GM04503 (cell line): Measurements from ENCODE around the gene TMPRSS13.
"Not testable (repeated sequence)": the region's sequence is repeated elsewhere in the genome, so short reads cannot be mapped to it uniquely, and the experiment has no call there.

Experiments
- DNase-seq: peaks from one replicate; pipeline ENCODE4 v3.0.0-alpha.2; 2012; ENCODE audit warnings: low read depth

The TMPRSS13 gene

DNA sequence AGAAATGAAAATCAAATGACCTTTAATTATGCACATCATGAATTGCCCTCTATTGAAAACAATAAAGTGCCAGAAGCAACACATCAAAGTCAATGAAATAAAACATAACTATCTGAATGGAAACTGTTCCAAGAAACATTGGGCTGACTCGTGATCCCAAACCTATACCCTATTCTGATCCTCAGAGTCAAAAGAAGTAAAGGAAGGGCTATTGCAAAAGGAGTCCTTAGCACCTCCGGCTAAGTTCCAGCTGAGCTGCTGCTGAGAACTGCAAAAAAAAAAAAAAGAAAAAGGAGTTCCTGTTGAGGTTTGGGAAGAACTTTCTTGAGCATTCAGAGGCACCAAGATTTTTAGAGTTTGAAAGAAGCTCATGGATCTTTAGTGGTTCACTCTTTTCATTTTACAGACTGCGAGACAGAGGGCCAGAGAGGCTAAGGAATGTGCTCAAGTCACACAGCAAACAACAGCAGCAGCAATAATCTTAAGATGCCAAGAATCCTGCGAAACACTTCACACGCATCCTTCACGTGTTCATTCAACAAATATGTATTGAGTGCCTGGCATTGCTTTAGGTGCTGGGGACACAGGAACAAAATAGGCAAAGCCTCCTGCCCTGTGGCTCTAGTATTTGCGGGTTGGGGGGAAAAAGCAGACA, 841 bp upstream of the TMPRSS13 start:
- DNase-seq: no peak

DNA sequence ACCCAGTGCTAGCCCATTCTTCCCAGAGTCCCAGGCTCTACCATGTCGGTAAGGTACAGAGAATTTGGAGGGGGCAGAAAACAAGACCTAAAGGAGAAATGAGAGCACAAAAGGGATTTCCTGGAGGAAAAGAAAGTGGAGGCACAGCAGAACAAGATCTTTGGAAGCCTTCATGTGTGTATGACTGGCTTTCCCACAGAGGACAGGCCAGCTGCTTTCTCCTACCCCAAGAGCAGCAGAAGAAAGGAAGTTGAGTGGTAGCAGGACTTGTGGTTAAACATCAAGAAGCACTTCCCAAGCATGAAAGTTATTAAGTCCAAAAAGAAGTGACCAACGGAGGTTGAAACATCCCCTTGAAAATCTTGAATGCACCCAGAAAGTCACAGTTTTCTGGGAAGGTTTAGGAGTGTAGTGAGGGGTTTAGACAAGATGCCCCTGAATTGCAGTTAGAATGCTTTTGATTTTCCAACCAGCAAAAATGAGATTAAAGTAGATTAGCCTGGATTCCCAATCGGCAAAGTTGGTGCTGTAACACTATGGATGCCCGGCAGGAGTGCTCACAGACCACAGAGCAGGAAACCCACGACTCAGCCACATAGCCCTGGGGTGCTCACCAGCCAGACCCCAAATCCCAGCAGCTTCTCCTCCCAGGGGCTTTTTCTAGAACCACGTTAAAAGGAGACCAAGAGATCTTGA, 608 bp downstream of the TMPRSS13 start:
- no peak for DNase-seq

DNA sequence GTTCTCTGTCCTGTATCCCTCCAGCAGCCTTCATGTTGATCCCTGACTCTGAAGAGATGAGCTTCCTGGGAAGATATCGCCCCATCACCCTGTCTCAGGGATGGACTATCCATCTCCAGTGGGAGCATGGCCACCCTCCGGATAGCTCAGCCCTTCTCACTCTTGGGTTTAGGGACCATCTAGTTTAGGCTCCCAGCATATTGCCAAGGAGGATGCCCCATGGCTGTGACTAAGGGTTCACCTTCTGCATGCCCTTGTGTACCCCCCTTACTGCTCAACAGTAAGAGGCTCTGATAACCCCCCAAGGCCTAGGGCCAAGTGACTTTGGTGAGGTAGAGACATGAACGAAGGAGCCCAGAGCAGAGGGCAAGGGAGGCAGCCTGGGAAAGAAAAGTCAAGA, 1.3 kb downstream of the TMPRSS13 start:
- no peak for DNase-seq

DNA sequence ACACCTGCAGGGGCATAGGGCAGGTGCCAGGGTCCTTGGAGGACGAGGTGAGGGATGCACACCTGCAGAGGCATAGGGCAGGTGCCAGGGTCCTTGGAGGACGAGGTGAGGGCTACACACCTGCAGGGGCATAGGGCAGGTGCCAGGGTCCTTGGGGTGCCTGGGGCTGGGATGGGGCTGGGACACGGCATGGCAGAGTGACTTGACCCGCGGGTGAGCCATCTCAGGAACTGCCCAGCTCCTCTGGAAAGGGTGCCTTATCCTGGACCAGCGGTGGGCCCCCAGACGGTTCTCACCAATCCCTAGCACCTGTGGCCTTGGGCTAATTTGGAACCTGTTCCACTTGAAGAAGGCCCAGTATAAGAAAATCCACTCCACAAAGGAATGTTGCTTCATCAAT, 3.0 kb downstream of the TMPRSS13 start:
- DNase-seq: not testable (repeated sequence)

DNA sequence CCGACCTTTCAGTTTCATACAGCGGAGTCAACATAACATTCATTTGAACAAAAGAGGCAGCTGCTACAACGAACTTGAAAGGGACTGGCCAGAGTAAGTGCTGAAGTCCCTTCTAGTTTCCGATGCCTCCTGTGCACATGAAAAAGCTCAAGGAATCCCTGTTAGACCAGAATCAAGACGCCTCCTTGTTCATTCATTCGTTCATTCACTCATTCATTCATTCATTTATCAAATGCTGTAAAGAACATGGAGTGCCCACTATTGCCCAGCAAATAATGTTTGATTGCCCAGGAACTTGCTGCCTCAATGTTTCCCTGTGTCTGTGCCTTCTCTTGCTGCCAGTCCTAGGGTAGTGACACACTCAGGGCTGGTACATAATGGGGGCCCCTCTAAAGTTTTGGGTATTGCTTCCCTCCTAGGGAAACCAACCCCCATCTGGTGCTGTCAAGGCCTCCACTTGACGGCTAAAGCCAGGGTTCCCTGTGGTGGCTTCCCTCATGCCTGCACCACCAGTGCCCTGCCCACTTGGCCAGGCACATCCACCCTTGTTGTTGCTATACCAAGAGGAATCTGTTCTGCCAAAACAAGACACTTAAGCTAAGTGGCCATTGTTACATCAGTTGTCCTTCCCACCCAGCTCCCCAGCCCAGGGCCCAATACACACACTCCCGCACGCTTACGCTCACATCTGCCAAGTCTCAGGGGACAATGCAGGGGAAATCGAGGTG, 3.8 kb downstream of the TMPRSS13 start:
- DNase-seq: no peak

DNA sequence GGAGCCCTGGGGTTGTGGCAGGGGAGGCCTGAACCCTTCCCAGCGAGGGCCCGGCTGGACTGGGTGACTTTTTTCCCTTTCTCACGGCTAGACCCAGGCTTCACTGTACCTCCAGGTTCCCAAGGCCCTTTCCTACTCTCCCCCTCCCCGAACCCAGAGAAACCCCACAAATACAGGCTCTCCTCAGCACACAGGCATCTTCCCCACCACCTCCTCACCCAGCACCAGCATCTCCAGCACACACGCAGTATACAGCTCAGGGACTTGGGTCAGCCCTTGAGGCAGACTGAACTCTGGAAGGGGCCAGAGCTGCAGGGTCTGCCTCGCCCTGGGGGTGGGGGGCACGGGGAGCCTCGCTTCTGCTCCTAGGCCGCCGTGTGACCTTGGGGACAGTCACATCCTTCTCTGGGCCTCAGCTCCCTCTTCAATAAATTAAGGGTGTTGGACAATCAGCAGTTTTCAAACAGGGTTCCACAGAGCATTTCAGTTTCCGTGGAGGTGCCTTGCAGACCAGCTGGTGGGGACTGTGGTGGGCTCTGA, 4.5 kb downstream of the TMPRSS13 start:
- no peak for DNase-seq

DNA sequence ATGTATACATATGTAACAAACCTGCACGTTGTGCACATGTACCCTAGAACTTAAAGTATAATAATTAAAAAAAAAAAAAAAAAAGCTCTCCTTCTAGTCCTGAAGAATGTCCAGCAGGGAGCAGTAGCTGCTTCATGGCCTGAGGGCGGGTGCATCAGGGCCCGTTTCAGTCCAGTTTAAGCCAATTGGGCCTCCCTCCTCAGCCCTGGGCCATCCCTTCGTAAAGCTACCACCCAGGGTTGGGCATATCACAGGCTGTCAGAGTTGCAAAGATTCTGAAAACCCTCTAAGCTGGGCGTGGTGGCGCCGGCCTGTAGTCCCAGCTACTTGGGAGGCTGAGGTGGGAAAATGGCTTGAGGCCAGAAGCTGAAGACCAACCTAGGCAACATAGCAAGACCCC, 5.4 kb downstream of the TMPRSS13 start:
- DNase-seq: no peak

DNA sequence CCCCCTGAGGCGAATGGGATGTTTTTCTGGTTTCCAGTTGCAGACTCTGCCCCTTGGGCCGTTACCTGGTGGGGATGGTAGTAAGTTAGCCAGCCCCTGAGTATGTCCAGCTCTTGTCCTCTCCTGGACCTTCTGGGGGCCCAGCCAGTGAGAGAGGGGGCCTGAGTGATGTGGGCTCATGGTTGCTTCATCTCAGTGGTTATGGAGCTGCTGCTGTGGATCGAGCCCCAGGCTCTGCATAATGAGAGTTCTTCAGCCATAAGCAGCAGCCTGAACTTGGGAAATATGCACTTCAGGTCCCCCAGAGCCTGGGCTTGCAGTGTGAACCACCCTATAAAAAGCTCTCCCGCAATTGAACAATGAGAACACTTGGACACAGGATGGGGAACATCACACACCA, 5.9 kb downstream of the TMPRSS13 start:
- DNase-seq: no peak

DNA sequence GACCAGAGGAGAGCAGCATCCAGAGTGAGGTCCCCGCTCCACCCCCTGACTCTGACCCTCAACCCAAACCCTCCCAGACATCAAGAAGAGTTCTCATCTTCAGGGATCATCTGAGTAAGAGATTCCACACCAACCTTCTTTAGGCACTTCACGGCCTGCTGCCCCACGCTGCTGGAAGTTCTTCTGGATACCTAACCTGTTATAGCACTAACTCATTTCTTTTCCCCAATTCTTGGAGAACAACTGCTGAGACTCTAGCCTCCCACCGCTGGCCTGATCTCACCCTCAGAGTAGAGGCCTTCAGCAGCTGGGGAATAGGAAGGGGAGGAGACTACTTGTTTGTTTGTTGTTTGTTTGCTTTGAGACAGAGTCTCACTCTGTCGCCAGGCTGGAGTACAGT, 7.3 kb downstream of the TMPRSS13 start:
- DNase-seq: no peak

DNA sequence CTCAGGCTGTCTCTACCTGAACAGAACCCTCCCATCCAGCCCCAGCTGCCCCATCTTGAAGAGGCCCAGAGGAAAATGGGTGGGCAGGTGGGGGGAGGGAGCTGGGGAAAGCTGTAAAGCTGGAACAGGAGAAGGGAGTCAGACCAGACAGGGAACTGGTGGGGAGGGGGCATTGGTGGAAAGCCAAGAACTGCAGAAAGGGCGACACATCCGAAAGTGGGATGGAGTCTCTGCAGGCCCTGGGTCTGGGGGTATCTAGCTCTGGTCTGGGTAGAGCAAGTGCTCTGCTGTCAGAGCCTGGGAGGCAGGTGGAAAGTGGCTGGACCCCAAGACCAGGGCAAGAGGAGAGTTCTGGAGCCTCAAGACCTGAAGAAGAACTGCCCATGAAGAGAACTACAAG, 7.7 kb downstream of the TMPRSS13 start:
- DNase-seq: no peak

DNA sequence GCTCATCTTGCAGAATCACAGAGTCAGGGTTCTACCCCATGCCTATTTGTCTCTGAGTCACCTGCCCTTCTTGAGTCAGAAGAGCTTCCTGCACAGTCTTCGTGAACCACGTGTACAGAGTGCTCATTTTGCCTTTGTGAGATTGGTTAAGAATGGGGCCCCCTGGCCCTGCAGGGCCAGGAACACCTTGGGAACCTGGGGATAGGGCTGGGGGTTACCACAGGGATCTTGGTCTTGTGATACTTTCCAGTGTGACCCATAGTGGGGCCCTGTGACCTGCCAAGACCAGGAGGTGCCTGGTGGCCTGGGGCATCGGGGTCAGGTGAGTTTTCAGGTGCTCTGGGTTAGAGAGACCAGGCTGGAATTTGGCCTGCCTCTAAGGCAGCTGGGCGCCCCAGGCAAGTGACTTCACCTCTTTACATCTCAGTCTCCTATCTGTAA, 9.4 kb downstream of the TMPRSS13 start:
- DNase-seq: no peak

DNA sequence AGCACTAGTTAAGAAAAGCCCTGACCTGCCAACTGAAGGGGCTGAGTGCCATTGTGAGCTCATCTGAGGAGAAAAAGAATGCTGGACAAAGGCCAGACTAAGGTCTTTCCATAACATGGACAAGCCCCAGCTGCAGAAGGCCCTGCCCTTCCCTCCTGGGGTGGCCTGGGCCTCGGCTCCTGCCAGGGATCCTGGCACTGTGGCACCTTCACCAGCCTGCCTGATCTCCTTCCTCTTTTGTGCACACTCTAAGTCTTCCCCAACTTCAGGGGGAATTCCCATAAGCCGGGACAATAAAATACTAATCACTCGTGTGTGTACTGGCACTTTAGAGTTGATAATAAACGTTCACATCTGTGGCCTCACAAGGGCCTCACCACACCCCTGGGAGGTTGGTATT, 9.9 kb downstream of the TMPRSS13 start:
- DNase-seq: no peak

DNA sequence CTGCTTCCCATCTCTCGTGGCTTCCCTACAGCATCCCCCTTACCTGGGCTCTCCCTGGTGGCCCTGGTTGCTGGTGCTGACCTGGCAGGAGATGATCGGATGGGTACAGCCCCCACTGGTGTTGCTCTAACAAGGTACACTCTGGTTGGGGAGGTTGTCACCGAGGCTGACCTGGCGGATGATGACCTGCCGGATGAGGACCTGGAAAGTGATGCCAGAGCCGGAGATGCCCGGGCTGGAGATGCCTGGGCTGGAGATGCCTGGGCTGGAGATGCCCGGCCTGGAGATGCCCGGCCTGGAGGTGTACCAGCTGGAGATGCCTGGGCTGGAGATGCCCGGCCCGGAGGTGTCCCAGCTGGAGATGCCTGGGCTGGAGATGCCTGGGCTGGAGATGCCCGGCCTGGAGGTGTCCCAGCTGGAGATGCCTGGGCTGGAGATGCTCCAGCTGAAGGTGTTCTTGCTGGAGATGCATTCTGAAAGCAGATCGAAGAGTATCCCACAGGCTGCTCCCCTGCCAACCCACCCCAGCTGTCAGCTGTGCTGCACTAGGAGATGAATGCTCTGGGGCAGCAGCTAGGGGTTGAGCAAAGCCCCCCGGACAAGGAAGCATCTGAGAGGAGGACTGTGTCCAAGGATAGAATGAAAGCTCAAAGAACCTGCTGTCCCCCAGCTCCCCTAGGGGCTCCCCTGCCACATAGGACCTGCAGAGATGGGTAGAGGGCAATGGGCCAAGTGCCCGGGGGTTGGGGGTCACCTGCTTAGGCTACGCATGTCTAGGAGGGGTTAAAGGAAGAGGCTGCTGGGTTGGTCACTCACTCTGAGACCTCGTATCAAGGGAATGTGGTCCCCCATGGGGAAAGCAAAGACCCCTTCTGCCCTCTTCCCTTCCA, 10.6 kb downstream of the TMPRSS13 start:
- DNase-seq: no peak

DNA sequence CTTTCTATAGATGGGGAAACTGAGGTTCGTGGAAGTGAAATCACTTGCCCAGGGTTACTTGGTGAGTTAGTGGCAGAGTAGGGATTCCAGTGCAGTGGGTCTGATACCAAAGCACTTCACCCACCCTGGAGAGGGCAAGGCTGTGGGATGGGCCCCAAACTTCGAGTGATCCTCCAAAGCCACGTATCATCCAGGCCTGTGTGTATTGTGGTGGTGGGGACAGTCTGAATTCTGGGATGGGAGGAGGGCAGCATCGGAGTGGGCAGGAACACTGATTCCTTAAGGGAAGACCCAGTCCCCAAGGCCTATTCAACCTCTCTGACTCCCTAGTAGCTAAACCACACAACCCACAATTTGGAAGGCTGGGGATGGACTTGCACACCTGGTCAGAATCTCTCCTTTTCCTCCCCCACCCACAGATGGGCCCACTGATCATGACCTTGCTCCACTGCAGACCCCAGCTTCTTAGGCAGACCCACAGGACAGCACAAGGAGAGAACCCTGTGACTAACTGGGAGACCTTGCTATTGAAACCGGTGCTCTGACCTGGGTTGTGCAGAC, 11.5 kb downstream of the TMPRSS13 start:
- no peak for DNase-seq

DNA sequence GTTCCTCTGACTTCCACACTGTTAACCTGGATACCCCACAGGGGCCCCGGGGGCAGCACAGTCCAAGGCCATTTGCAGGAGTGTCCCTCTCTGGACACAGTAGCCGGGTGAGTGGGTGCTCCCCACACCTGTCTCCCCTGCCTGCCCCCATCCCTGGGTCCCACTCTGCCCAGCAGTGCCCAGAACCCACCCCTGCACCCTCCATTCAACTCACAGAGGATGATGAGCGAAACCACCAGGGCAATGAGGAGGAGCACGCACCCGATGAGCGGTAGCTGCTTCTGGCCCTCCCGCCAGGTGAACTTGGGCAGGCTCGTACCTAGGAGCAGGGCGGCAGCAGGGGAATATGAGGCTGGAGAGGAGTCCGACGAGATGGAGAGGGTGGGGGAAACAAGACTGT, 12.2 kb downstream of the TMPRSS13 start:
- DNase-seq: no peak

DNA sequence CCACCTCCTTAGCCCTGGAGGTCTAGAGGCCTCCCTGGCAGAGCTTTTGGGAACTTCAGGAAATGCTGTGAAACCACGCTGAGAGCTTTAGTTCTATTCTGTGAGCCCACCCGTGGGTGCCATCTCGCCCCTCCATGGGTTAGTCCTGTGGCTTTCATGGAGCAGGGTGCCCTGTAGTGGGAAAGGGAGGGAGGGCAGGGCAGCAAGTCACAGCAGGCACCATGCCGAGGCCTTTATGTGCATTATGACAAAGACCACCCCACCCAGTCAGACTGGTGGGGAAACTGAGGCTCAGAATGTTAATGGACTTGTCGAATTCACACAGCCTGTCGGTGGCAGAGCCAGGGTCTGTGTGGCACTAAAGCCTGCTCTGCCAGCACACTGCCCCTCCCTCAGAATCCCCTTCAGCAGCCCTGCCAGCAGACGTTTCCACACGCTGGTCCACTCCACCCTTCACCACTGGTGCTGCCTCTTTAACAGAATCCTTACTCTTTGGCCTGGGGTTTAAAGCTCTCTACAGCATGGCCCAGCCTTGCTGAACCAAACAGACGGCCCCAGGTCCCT, 13.4 kb downstream of the TMPRSS13 start:
- DNase-seq: no peak

DNA sequence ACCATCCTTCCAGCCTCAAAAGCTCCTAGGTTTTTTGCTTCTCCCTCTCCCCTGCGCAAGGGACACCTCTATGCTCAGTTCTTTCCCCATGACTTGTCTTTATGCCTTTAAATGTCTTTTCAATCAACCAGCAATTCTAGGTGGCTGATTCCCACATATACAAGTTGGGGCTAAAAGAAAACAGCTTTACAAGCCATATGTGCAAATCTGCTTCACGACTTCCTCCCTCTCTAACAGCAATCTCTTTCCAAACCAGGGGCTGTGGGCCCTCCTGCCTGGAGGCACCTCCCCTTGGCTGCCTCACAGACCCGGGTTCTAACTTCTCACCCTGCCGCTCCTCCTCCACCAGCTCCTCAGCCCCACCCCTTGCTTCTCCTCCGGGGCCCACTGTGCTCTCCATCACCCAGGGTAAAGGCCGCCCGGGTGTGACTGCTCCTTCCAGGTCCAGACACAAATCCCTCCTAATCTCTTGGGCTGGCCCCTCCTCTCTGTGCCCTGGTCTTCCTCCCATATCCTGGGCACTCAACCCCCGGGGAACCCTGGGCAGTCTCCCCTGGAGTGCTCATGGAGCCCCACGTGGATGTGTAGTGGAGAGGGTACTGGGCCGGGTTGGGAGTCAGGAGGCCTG, 14.1 kb downstream of the TMPRSS13 start:
- DNase-seq: no peak

DNA sequence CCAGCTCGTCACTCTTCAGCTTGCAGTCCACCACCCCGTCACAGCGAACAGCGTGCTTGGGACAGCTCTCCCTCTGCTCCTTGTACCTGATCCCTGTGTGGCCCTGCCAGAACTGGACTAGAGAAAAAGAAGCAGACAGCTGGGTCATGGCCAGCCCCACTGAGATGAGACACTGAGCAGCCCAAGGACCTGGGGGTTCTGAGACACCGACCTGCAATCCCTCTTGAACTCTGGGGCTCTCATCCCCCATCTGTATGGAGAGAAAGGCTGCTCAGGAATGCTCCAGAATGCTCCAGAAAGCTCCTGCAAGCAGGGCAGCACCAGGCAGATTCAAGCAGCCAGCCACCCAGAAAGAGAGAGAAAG, 14.8 kb downstream of the TMPRSS13 start:
- DNase-seq: no peak

DNA sequence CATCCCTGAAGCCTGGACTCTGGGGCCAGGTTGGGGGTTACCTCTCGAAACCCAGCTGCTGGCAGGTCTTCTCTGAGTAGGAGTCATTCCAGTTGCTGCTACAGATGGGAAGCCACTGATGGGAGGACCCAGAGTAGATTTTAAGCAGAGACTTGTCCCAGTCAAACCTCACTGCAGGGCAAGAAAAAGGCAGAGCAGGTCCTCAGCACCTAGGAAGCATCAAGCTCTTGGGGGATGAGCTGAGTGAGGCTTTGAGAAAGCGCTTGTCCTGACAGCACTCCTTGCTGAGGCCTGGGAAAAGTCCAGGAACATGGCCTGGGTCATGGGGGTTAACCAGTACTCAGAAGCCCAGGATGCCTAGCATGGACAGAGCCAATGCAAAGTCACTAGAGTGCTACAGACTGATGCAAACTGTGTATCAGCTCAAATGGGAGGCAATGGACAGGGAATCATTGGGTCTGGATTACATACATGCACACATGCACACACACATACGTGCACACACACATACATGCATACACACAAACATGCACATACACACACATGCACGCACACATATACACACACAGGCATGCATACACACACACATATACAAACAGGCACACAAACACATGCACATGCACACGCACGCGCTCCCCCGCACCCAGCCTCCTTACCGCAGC, 15.3 kb downstream of the TMPRSS13 start:
- no peak for DNase-seq

DNA sequence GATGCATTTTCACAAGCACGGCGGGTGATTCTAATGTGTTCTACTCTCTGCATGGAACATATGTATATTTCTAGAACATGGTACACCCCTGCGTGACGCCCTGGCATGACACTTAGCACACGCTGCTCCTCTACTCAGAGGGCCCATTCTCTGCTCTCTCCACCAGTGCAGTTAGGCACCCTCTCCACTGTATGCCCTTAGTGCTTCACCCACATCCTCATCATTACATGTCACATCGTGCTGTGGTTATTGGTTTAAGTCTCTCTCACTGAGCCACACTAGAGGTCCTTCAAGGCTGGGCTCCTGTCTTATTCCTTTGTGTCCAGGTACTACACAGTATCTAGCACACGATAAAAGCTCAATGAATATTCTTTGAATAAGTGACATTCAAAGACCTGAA, 16.7 kb downstream of the TMPRSS13 start:
- no peak for DNase-seq
